Measurements from ENCODE around the gene ZMYND15. TPM values are rescaled to one million over a fixed set of nuclear protein-coding genes. Genes with fewer than 3 reads are reported as not detected.

The ZMYND15 gene
- total and polyA plus RNA-seq, 2 of the 13 experiments (the other 11 are each of a cell fraction or from before 2014, with no cell fraction given), result 0.24 to 2.7 TPM

GRCh38 chr17:4721203-4722135 is 18.2 kb upstream of the ZMYND15 start (continued):
- no peak for TF ChIP-seq U2AF2 (IDR thresholded peaks at IDR 0.05; ENCODE audit: low read depth, low read length)
- TF ChIP-seq NR2F2 (IDR thresholded peaks at IDR 0.05; ENCODE audit: borderline replicate concordance, low read depth), result 0 out of 2 replicates have a peak, but pooled peaks have one; percentile 67
- peak; percentile 89 for TF ChIP-seq NFIC (IDR thresholded peaks at IDR 0.05; ENCODE audit: low read length)
- TF ChIP-seq NKX3-1 (CRISPR knock-in tag; IDR thresholded peaks at IDR 0.05), result no peak
- no peak for TF ChIP-seq ZNF180 (CRISPR knock-in tag; IDR thresholded peaks at IDR 0.05; ENCODE audit: borderline replicate concordance, low read depth)
- TF ChIP-seq ZNF619 (CRISPR knock-in tag; IDR thresholded peaks at IDR 0.05), result no peak
- TF ChIP-seq FOSL2 (CRISPR knock-in tag; IDR thresholded peaks at IDR 0.05), result peak; percentile 99
- TF ChIP-seq BORCS8-MEF2B (CRISPR knock-in tag; IDR thresholded peaks at IDR 0.05), result no peak
- TF ChIP-seq POLR2AphosphoS2 (IDR thresholded peaks at IDR 0.05; ENCODE audit: low read depth, low read length), result peak; percentile 67; the same call in 1 of the 2 replicates
- TF ChIP-seq ZFP90 (CRISPR knock-in tag; IDR thresholded peaks at IDR 0.05; ENCODE audit: borderline replicate concordance), result no peak
- no peak for TF ChIP-seq GPBP1L1 (CRISPR knock-in tag; IDR thresholded peaks at IDR 0.05)
- TF ChIP-seq RFXANK (CRISPR knock-in tag; IDR thresholded peaks at IDR 0.05), result no peak
- TF ChIP-seq ZNF546 (CRISPR knock-in tag; conservative IDR thresholded peaks at IDR 0.05), result no peak
- no peak for TF ChIP-seq HOXA9 (CRISPR knock-in tag; IDR thresholded peaks at IDR 0.05; ENCODE audit: borderline replicate concordance)
- no peak for TF ChIP-seq ZBTB49 (CRISPR knock-in tag; IDR thresholded peaks at IDR 0.05; ENCODE audit: borderline replicate concordance)
- TF ChIP-seq REPIN1 (CRISPR knock-in tag; IDR thresholded peaks at IDR 0.05; ENCODE audit: borderline replicate concordance, low read depth), result 0 out of 2 replicates have a peak, but pooled peaks have one; percentile 28
- no peak for TF ChIP-seq TRAFD1 (CRISPR knock-in tag; IDR thresholded peaks at IDR 0.05; ENCODE audit: borderline replicate concordance)
- peak; percentile 76 for TF ChIP-seq TEAD3 (CRISPR knock-in tag; optimal IDR thresholded peaks at IDR 0.05; ENCODE audit: borderline replicate concordance)
- no peak for TF ChIP-seq ZNF253 (CRISPR knock-in tag; IDR thresholded peaks at IDR 0.05; ENCODE audit: borderline replicate concordance)
- no peak for TF ChIP-seq ZNF639 (CRISPR knock-in tag; conservative IDR thresholded peaks at IDR 0.05)
- TF ChIP-seq ZNF549 (CRISPR knock-in tag; IDR thresholded peaks at IDR 0.05), result no peak
- TF ChIP-seq CHD4 (IDR thresholded peaks at IDR 0.05; ENCODE audit: borderline replicate concordance, low read length), result no peak
- peak; percentile 83; the same call in 1 of the 2 replicates for TF ChIP-seq HMG20A (CRISPR knock-in tag; IDR thresholded peaks at IDR 0.05; ENCODE audit: borderline replicate concordance)
